PC-3 (cell line): ENCODE results near the gene CBFA2T2.

Experiments
- CTCF ChIP-seq: fragments of 300-600 bp; sonication (generic); conservative IDR thresholded peaks from 2 replicates; pipeline ENCODE4 v1.5.1; 2017; ENCODE audit warnings: antibody characterized with exemption, low read depth, mild to moderate bottlenecking, low read length
- EZH2 ChIP-seq: fragments of 300-600 bp; sonication (generic); IDR thresholded peaks from one replicate; pipeline ENCODE4 v1.6.1; 2017; ENCODE audit warnings: antibody characterized with exemption, mild to moderate bottlenecking, low read length; ENCODE audit not compliant: unreplicated experiment
- EZH2phosphoT487 ChIP-seq: fragments of 300-600 bp; sonication (generic); IDR thresholded peaks from 2 replicates; pipeline ENCODE4 v1.6.1; 2018; ENCODE audit warnings: mild to moderate bottlenecking, antibody characterized with exemption, low read length, borderline replicate concordance

- TF ChIP-seq CTCF, result no peak
- no peak for TF ChIP-seq EZH2
- TF ChIP-seq EZH2phosphoT487, result no peak
Measured at GRCh38 chr20:33554914-33555420, 65.1 kb downstream of the CBFA2T2 start.
